K562 (cell line): ENCODE measurements around the gene PPP1R13L. TPM values are rescaled to one million over a fixed set of nuclear protein-coding genes. Genes with fewer than 3 reads are reported as not detected.
A peak's percentile ranks its signal among the peaks of the same experiment; 100 is the strongest.

Experiments used
- ERF ChIP-seq: fragments of 450-650 bp; formaldehyde crosslinking; IDR thresholded peaks from 2 replicates; pipeline ENCODE4 v1.4.0; 2020; ENCODE audit warnings: mild to moderate bottlenecking, mixed read lengths
- ESRRB ChIP-seq: fragments of 250-450 bp; sonication (Bioruptor Pico); IDR thresholded peaks from 2 replicates; pipeline ENCODE4 v1.5.0; 2020; ENCODE audit warnings: mild to moderate bottlenecking, moderate library complexity, borderline replicate concordance
- FOXA3 ChIP-seq, 2 experiments: fragments of 450-650 bp in 1 of 2; sonication (generic) in 1 of 2; formaldehyde crosslinking; IDR thresholded peaks in 1 of 2; conservative IDR thresholded peaks in 1 of 2; 2 replicates each; pipeline versions ENCODE4 v1.4.0 to v1.8.0; 2020 to 2022; ENCODE audit warnings: mild to moderate bottlenecking in 2 of 2, missing genetic modification reagents in 1 of 2
- LARP7 ChIP-seq: fragments of 450-650 bp; IDR thresholded peaks from 2 replicates; pipeline ENCODE4 v1.6.1; 2016
- MCM7 ChIP-seq, 2 experiments: fragments of 450-650 bp; IDR thresholded peaks; 2 replicates each; pipeline ENCODE4 v1.6.1; 2016 to 2018
- MECOM ChIP-seq: fragments of 250-450 bp; sonication (Bioruptor Pico); IDR thresholded peaks from 2 replicates; pipeline ENCODE4 v1.8.0; 2022; ENCODE audit warnings: inconsistent platforms
- PHB2 ChIP-seq: fragments of 450-650 bp; IDR thresholded peaks from 2 replicates; pipeline ENCODE4 v1.6.1; 2017; ENCODE audit warnings: low read depth
- PHTF2 ChIP-seq: fragments of 250-450 bp; sonication (Bioruptor Pico); IDR thresholded peaks from 2 replicates; pipeline ENCODE4 v1.5.0; 2021; ENCODE audit warnings: mild to moderate bottlenecking
- ZKSCAN8 ChIP-seq: fragments of 200-800 bp; sonication (Bioruptor generic); IDR thresholded peaks from 2 replicates; pipeline ENCODE4 v1.6.1; 2016; ENCODE audit warnings: missing genetic modification characterization, missing compliant biosample characterization
- ZNF121 ChIP-seq: sonication (generic); formaldehyde crosslinking; conservative IDR thresholded peaks from 2 replicates; pipeline ENCODE4 v1.8.0; 2022; ENCODE audit warnings: missing genetic modification reagents
- ZNF830 ChIP-seq: fragments of 250-450 bp; sonication (Bioruptor Pico); IDR thresholded peaks from 2 replicates; pipeline ENCODE4 v1.5.0; 2021; ENCODE audit warnings: mild to moderate bottlenecking
- polyA plus RNA-seq, 8 experiments: library from polyadenylated mRNA; depleted of rRNA in 4 of 8; stranded (reverse) in 5 of 8; unstranded in 3 of 8; fragments of >200 nt; fragmentation: Nextera tagmentation in 2 of 8; fragmentation: Illumina TruSeq in 1 of 8; extraction: Ambion mirVana in 2 of 8; extraction: Trizol in 1 of 8; gene quantifications; 2 replicates each; pipeline versions ENCODE4 v1.2.1 to v1.2.3, GENCODE V29; 2011 to 2014; ENCODE audit warnings: inconsistent platforms in 1 of 8, missing spikeins in 1 of 8
- total RNA-seq, 7 experiments: library from RNA; depleted of rRNA in 6 of 7; stranded (reverse); fragments of >200 nt in 6 of 7; fragmentation: Illumina TruSeq in 2 of 7; extraction: Trizol in 2 of 7; gene quantifications; 2 replicates each; pipeline versions ENCODE4 v1.2.1 to v1.2.3, GENCODE V29; 2011 to 2021; ENCODE audit warnings: low replicate concordance in 1 of 7
- TF ChIP-seq, protein P1 (sequence below): fragments of 250-450 bp; sonication (Bioruptor Pico); IDR thresholded peaks from 2 replicates; pipeline ENCODE4 v1.6.1; 2021; ENCODE audit warnings: mild to moderate bottlenecking
- TF ChIP-seq, protein P2 (sequence below): IDR thresholded peaks from 3 replicates; pipeline ENCODE4 v1.6.1; 2011; ENCODE audit warnings: borderline replicate concordance, mild to moderate bottlenecking; ENCODE audit not compliant: insufficient read length, insufficient read depth
- TF ChIP-seq, protein P3 (sequence below): fragments of 250-450 bp; sonication (Bioruptor Pico); IDR thresholded peaks from 2 replicates; pipeline ENCODE4 v1.5.0; 2022; ENCODE audit warnings: mild to moderate bottlenecking
- TF ChIP-seq, protein P4 (sequence below): fragments of 450-650 bp; IDR thresholded peaks from 2 replicates; pipeline ENCODE4 v1.6.1; 2018; ENCODE audit not compliant: partially characterized antibody
- TF ChIP-seq, protein P5 (sequence below), 2 experiments: fragments of 450-650 bp; conservative IDR thresholded peaks; 2 replicates each; pipeline ENCODE4 v1.6.1; 2017; ENCODE audit warnings: mild to moderate bottlenecking in 2 of 2, moderate library complexity in 2 of 2
- TF ChIP-seq, protein P6 (sequence below): IDR thresholded peaks from 2 replicates; pipeline ENCODE4 v1.6.1; 2016; ENCODE audit warnings: missing genetic modification characterization, missing compliant biosample characterization

PPP1R13L gene
- total and polyA plus RNA-seq, 9 of the 15 experiments (the other 6 are each of a cell fraction or from before 2014, with no cell fraction given), result 0.32 to 6.7 (median 2.0) TPM

DNA sequence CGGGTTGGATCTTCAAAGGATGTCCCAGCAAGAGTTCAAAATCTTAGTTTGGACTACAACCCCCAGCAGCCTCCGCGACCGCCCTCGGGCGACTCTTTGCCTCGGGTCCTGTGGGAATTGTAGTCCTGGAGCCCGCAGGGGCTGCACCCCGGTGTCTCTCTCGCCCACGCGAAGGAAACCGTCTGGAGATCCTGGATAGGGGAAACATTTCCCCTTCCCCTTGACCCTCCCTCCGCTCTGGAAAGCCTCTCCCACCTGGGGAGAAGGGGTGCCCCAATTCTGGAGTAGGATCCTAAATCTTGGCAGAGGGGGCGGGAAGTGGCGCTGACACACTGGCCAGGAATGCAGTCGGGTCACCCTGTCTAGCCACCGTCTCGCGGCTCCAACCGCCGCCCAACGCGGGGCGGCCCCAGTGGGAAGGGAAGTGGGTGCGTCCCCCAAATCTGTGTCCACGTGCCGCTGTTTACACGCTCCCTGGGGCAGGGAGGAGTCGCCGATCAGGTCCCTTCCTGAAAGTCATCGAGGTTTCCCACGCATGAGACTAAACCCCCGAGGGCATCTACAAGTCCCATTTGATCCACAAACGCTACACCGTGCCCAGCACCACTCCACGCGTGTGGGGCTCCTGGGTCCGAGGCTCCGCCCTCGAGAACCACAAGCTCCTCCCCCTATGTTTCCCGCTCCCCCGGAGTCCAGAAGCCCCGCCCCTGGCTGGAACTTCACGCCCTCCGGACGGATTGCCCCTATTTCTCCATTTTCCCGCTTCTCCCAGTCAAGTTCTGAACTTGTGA, 761 bp upstream of the PPP1R13L start (continued):
- TF ChIP-seq ZNF121 (CRISPR knock-in tag) (no peak), FOXA3 (CRISPR knock-in tag; conservative IDR thresholded peaks at IDR 0.05 in 1 of 2, IDR thresholded peaks at IDR 0.05 in 1 of 2) (no peak; a peak in 1 of 4 replicates), ESRRB (CRISPR knock-in tag) (no peak), ZNF830 (CRISPR knock-in tag) (no peak), ERF (CRISPR knock-in tag) (no peak), PHTF2 (CRISPR knock-in tag) (no peak), ZKSCAN8 (no peak), LARP7 (no peak), MCM7 (IDR thresholded peaks at IDR 0.05) (no peak), PHB2 (no peak), MECOM (CRISPR knock-in tag) (no peak)
- TF ChIP-seq, protein P1, sequence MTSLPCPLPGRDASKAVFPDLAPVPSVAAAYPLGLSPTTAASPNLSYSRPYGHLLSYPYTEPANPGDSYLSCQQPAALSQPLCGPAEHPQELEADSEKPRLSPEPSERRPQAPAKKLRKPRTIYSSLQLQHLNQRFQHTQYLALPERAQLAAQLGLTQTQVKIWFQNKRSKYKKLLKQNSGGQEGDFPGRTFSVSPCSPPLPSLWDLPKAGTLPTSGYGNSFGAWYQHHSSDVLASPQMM (CRISPR knock-in tag), result no peak
- TF ChIP-seq, protein P2, sequence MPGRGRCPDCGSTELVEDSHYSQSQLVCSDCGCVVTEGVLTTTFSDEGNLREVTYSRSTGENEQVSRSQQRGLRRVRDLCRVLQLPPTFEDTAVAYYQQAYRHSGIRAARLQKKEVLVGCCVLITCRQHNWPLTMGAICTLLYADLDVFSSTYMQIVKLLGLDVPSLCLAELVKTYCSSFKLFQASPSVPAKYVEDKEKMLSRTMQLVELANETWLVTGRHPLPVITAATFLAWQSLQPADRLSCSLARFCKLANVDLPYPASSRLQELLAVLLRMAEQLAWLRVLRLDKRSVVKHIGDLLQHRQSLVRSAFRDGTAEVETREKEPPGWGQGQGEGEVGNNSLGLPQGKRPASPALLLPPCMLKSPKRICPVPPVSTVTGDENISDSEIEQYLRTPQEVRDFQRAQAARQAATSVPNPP, result no peak
- TF ChIP-seq, protein P3, sequence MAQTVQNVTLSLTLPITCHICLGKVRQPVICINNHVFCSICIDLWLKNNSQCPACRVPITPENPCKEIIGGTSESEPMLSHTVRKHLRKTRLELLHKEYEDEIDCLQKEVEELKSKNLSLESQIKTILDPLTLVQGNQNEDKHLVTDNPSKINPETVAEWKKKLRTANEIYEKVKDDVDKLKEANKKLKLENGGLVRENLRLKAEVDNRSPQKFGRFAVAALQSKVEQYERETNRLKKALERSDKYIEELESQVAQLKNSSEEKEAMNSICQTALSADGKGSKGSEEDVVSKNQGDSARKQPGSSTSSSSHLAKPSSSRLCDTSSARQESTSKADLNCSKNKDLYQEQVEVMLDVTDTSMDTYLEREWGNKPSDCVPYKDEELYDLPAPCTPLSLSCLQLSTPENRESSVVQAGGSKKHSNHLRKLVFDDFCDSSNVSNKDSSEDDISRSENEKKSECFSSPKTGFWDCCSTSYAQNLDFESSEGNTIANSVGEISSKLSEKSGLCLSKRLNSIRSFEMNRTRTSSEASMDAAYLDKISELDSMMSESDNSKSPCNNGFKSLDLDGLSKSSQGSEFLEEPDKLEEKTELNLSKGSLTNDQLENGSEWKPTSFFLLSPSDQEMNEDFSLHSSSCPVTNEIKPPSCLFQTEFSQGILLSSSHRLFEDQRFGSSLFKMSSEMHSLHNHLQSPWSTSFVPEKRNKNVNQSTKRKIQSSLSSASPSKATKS (CRISPR knock-in tag), result no peak
- TF ChIP-seq, protein P4, sequence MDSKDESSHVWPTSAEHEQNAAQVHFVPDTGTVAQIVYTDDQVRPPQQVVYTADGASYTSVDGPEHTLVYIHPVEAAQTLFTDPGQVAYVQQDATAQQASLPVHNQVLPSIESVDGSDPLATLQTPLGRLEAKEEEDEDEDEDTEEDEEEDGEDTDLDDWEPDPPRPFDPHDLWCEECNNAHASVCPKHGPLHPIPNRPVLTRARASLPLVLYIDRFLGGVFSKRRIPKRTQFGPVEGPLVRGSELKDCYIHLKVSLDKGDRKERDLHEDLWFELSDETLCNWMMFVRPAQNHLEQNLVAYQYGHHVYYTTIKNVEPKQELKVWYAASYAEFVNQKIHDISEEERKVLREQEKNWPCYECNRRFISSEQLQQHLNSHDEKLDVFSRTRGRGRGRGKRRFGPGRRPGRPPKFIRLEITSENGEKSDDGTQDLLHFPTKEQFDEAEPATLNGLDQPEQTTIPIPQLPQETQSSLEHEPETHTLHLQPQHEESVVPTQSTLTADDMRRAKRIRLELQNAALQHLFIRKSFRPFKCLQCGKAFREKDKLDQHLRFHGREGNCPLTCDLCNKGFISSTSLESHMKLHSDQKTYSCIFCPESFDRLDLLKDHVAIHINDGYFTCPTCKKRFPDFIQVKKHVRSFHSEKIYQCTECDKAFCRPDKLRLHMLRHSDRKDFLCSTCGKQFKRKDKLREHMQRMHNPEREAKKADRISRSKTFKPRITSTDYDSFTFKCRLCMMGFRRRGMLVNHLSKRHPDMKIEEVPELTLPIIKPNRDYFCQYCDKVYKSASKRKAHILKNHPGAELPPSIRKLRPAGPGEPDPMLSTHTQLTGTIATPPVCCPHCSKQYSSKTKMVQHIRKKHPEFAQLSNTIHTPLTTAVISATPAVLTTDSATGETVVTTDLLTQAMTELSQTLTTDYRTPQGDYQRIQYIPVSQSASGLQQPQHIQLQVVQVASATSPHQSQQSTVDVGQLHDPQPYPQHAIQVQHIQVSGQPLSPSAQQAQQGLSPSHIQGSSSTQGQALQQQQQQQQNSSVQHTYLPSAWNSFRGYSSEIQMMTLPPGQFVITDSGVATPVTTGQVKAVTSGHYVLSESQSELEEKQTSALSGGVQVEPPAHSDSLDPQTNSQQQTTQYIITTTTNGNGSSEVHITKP, result no peak
- TF ChIP-seq, protein P5, sequence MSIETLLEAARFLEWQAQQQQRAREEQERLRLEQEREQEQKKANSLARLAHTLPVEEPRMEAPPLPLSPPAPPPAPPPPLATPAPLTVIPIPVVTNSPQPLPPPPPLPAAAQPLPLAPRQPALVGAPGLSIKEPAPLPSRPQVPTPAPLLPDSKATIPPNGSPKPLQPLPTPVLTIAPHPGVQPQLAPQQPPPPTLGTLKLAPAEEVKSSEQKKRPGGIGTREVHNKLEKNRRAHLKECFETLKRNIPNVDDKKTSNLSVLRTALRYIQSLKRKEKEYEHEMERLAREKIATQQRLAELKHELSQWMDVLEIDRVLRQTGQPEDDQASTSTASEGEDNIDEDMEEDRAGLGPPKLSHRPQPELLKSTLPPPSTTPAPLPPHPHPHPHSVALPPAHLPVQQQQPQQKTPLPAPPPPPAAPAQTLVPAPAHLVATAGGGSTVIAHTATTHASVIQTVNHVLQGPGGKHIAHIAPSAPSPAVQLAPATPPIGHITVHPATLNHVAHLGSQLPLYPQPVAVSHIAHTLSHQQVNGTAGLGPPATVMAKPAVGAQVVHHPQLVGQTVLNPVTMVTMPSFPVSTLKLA (conservative IDR thresholded peaks at IDR 0.05), result peak; percentile 99
- TF ChIP-seq, protein P6, sequence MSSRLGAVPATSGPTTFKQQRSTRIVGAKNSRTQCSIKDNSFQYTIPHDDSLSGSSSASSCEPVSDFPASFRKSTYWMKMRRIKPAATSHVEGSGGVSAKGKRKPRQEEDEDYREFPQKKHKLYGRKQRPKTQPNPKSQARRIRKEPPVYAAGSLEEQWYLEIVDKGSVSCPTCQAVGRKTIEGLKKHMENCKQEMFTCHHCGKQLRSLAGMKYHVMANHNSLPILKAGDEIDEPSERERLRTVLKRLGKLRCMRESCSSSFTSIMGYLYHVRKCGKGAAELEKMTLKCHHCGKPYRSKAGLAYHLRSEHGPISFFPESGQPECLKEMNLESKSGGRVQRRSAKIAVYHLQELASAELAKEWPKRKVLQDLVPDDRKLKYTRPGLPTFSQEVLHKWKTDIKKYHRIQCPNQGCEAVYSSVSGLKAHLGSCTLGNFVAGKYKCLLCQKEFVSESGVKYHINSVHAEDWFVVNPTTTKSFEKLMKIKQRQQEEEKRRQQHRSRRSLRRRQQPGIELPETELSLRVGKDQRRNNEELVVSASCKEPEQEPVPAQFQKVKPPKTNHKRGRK (tag), result no peak
